H9 (cell line): ENCODE data around the gene PRRX2. TPM values are rescaled to one million over a fixed set of nuclear protein-coding genes. Genes with fewer than 3 reads are reported as not detected.

Source experiments
- DNase-seq: peaks from one replicate; pipeline ENCODE4 v3.0.0-alpha.2; 2017
- H2AFZ ChIP-seq: one replicate; pipeline ENCODE4 v1.6.1; 2013; ENCODE audit warnings: mild to moderate bottlenecking, low read length, control low read depth, moderate library complexity
- H2AK5ac ChIP-seq: 2 replicates; pipeline ENCODE4 v1.6.1; 2013; ENCODE audit warnings: low read length, control low read depth, mixed read lengths; ENCODE audit not compliant: insufficient read length
- H2BK120ac ChIP-seq: one replicate; pipeline ENCODE4 v1.6.1; 2013; ENCODE audit warnings: low read depth, mild to moderate bottlenecking, low read length, control low read depth, inconsistent platforms; ENCODE audit not compliant: poor library complexity, severe bottlenecking
- H2BK12ac ChIP-seq: 2 replicates; pipeline ENCODE4 v1.6.1; 2013; ENCODE audit warnings: low read length, control low read depth, mixed read lengths, low read depth; ENCODE audit not compliant: insufficient read length
- H2BK15ac ChIP-seq: 2 replicates; pipeline ENCODE4 v1.6.1; 2013; ENCODE audit warnings: low read depth, low read length, control low read depth
- H2BK20ac ChIP-seq: one replicate; pipeline ENCODE4 v1.6.1; 2013; ENCODE audit warnings: low read depth, mild to moderate bottlenecking, low read length, control low read depth, inconsistent platforms; ENCODE audit not compliant: poor library complexity, severe bottlenecking
- H2BK5ac ChIP-seq: 2 replicates; pipeline ENCODE4 v1.6.1; 2013; ENCODE audit warnings: low read length, control low read depth, mixed read lengths; ENCODE audit not compliant: insufficient read length
- H3K14ac ChIP-seq: 2 replicates; pipeline ENCODE4 v1.6.1; 2013; ENCODE audit warnings: low read length, control low read depth; ENCODE audit not compliant: insufficient read depth
- H3K18ac ChIP-seq: 2 replicates; pipeline ENCODE4 v1.6.1; 2013; ENCODE audit warnings: low read depth, mild to moderate bottlenecking, mixed read lengths, low read length, control low read depth; ENCODE audit not compliant: insufficient read length
- H3K23ac ChIP-seq: 2 replicates; pipeline ENCODE4 v1.6.1; 2013; ENCODE audit warnings: low read length, control low read depth, mixed read lengths, low read depth; ENCODE audit not compliant: insufficient read length
- H3K23me2 ChIP-seq: 2 replicates; pipeline ENCODE4 v1.6.1; 2013; ENCODE audit warnings: low read depth, mild to moderate bottlenecking, mixed read lengths, low read length, control low read depth; ENCODE audit not compliant: insufficient read length, poor library complexity, severe bottlenecking
- H3K27ac ChIP-seq: 2 replicates; pipeline ENCODE4 v1.5.1; 2013; ENCODE audit warnings: low read length, control low read depth, mixed read lengths, low read depth; ENCODE audit not compliant: insufficient read length
- H3K27me3 ChIP-seq: 2 replicates; pipeline ENCODE4 v1.6.1; 2013; ENCODE audit warnings: low read length, control low read depth, inconsistent platforms; ENCODE audit not compliant: insufficient read depth
- H3K4ac ChIP-seq: 2 replicates; pipeline ENCODE4 v1.6.1; 2013; ENCODE audit warnings: low read depth, mild to moderate bottlenecking, control low read depth, inconsistent platforms, low read length, moderate library complexity
- H3K4me1 ChIP-seq: 2 replicates; pipeline ENCODE4 v1.6.1; 2013; ENCODE audit warnings: low read length, control low read depth, inconsistent platforms; ENCODE audit not compliant: insufficient read depth
- H3K4me2 ChIP-seq: 2 replicates; pipeline ENCODE4 v1.6.1; 2013; ENCODE audit warnings: low read length, control low read depth, mixed read lengths; ENCODE audit not compliant: insufficient read length, insufficient read depth
- H3K56ac ChIP-seq: 2 replicates; pipeline ENCODE4 v1.6.1; 2013; ENCODE audit warnings: low read depth, mild to moderate bottlenecking, mixed read lengths, low read length, control low read depth; ENCODE audit not compliant: insufficient read length
- H3K79me1 ChIP-seq: 2 replicates; pipeline ENCODE4 v1.6.1; 2013; ENCODE audit warnings: low read depth, mild to moderate bottlenecking, moderate library complexity, low read length, control low read depth, inconsistent platforms; ENCODE audit not compliant: insufficient read depth, poor library complexity, severe bottlenecking
- H3K79me2 ChIP-seq: 2 replicates; pipeline ENCODE4 v1.6.1; 2013; ENCODE audit warnings: low read length, control low read depth, inconsistent platforms; ENCODE audit not compliant: insufficient read depth
- H3K9ac ChIP-seq: 2 replicates; pipeline ENCODE4 v1.6.1; 2013; ENCODE audit warnings: low read length, control low read depth, mixed read lengths; ENCODE audit not compliant: insufficient read length; ENCODE audit errors: extremely low read depth
- H3K9me3 ChIP-seq: one replicate; pipeline ENCODE4 v1.6.1; 2013; ENCODE audit warnings: low read depth, low read length, inconsistent platforms; ENCODE audit not compliant: control insufficient read depth
- H3T11ph ChIP-seq: one replicate; pipeline ENCODE4 v1.6.1; 2013; ENCODE audit warnings: mild to moderate bottlenecking, low read length, control low read depth, inconsistent platforms
- H4K20me1 ChIP-seq: one replicate; pipeline ENCODE4 v1.6.1; 2013; ENCODE audit not compliant: control insufficient read depth, insufficient read length, insufficient read depth
- H4K5ac ChIP-seq: 2 replicates; pipeline ENCODE4 v1.6.1; 2013; ENCODE audit warnings: low read depth, mild to moderate bottlenecking, mixed read lengths, low read length, control low read depth; ENCODE audit not compliant: insufficient read length
- H4K8ac ChIP-seq: replicated peaks from 2 replicates; pipeline ENCODE4 v1.6.1; 2013; ENCODE audit warnings: low read length, control low read depth, mixed read lengths, low read depth; ENCODE audit not compliant: insufficient read length
- H4K91ac ChIP-seq: 2 replicates; pipeline ENCODE4 v1.6.1; 2013; ENCODE audit warnings: low read depth, mild to moderate bottlenecking, moderate library complexity, mixed read lengths, low read length, control low read depth; ENCODE audit not compliant: insufficient read length
- H3K27ac Mint-ChIP-seq, 3 experiments: 2 replicates in 2 of 3; 3 replicates in 1 of 3; pipeline ENCODE4 v1.8.0; 2020 to 2021; ENCODE audit warnings: mixed read lengths in 3 of 3, mild to moderate bottlenecking in 1 of 3, moderate library complexity in 1 of 3
- H3K27me3 Mint-ChIP-seq: 2 replicates; pipeline ENCODE4 v1.8.0; 2021; ENCODE audit warnings: low read depth, mild to moderate bottlenecking, moderate library complexity, mixed read lengths
- H3K36me3 Mint-ChIP-seq, 3 experiments: 2 replicates in 2 of 3; 3 replicates in 1 of 3; pipeline ENCODE4 v1.8.0; 2020 to 2021; ENCODE audit warnings: low read depth in 3 of 3, mixed read lengths in 3 of 3; ENCODE audit not compliant: insufficient read depth in 1 of 3
- H3K4me1 Mint-ChIP-seq, 2 experiments: 2 replicates each; pipeline ENCODE4 v1.8.0; 2020; ENCODE audit warnings: mixed read lengths in 2 of 2
- H3K4me3 Mint-ChIP-seq, 2 experiments: 2 replicates in 1 of 2; 3 replicates in 1 of 2; pipeline ENCODE4 v1.8.0; 2020 to 2021; ENCODE audit warnings: mild to moderate bottlenecking in 2 of 2, mixed read lengths in 2 of 2, moderate library complexity in 1 of 2
- H3K9me3 Mint-ChIP-seq, 2 experiments: 2 replicates in 1 of 2; 3 replicates in 1 of 2; pipeline ENCODE4 v1.8.0; 2020; ENCODE audit warnings: mild to moderate bottlenecking in 2 of 2, mixed read lengths in 2 of 2, moderate library complexity in 1 of 2
- WGBS: extraction: QIAGEN DNeasy Blood & Tissue Kit; methylation state at CpG from one replicate; pipeline ENCODE4 v1.1.7; 2013; ENCODE audit warnings: missing lambda C conversion rate, low lambda C conversion rate, mixed read lengths; ENCODE audit not compliant: insufficient read length; ENCODE audit errors: extremely low coverage; 5-methylcytosine and 5-hydroxymethylcytosine counted together
- total RNA-seq: library from RNA; stranded (reverse); gene quantifications from 2 replicates; pipeline ENCODE4 v1.2.1, GENCODE V29; 2021
- TF ChIP-seq, protein P1 (sequence below): fragments of 200-600 bp; sonication (generic); conservative IDR thresholded peaks from 3 replicates; pipeline ENCODE4 v1.8.0; 2021; ENCODE audit warnings: antibody characterized with exemption, mild to moderate bottlenecking

Gene PRRX2
- total RNA-seq, 1 experiment from 2014 or later, result 3.9 TPM

GRCh38 chr9:129750013-129750638 lies 84.7 kb downstream of the PRRX2 start:
- H3K36me3 Mint-ChIP-seq, result no peaks in the 10 kb centered on the region

More at GRCh38 chr9:129750013-129750638, 84.7 kb downstream of the PRRX2 start:
- Mint-ChIP-seq H3K27ac (no peak overlapping the region), H3K27me3 (peaks cover 9% of the 10 kb centered on the region), H3K4me3 (no peak overlapping the region), H3K4me1 (peaks cover 16 to 19% of the 10 kb centered on the region in 2 experiments), H3K9me3 (no peaks in the 10 kb centered on the region)
- Histone ChIP-seq H2BK12ac (no peak overlapping the region), H3K4me2 (no peak overlapping the region), H3K27ac (no peak overlapping the region), H3K4me1 (peaks cover 6% of the 10 kb centered on the region; the same call in 1 of the 2 replicates), H3K23ac (no peak overlapping the region), H3K27me3 (no peaks in the 10 kb centered on the region), H3T11ph (no peak overlapping the region), H4K5ac (no peak overlapping the region), H3K9me3 (no peaks in the 10 kb centered on the region), H4K8ac (no peak overlapping the region), H3K79me2 (no peaks in the 10 kb centered on the region), H4K20me1 (no peaks in the 10 kb centered on the region), H3K79me1 (no peaks in the 10 kb centered on the region), H2BK15ac (no peak overlapping the region), H3K56ac (no peak overlapping the region), H3K18ac (peak overlapping the region; percentile 25), H2BK20ac (no peak overlapping the region), H2AK5ac (no peak overlapping the region), H3K4ac (no peak overlapping the region), H3K14ac (no peak overlapping the region), H2BK5ac (no peak overlapping the region), H2BK120ac (no peak overlapping the region), H4K91ac (no peak overlapping the region), H2AFZ (no peak overlapping the region), H3K9ac (no peak overlapping the region), H3K23me2 (no peaks in the 10 kb centered on the region)
- WGBS, result no CpG with 5 or more reads among the region's 9 CpGs
- no peak for DNase-seq
- TF ChIP-seq, protein P1, sequence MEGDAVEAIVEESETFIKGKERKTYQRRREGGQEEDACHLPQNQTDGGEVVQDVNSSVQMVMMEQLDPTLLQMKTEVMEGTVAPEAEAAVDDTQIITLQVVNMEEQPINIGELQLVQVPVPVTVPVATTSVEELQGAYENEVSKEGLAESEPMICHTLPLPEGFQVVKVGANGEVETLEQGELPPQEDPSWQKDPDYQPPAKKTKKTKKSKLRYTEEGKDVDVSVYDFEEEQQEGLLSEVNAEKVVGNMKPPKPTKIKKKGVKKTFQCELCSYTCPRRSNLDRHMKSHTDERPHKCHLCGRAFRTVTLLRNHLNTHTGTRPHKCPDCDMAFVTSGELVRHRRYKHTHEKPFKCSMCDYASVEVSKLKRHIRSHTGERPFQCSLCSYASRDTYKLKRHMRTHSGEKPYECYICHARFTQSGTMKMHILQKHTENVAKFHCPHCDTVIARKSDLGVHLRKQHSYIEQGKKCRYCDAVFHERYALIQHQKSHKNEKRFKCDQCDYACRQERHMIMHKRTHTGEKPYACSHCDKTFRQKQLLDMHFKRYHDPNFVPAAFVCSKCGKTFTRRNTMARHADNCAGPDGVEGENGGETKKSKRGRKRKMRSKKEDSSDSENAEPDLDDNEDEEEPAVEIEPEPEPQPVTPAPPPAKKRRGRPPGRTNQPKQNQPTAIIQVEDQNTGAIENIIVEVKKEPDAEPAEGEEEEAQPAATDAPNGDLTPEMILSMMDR, result no peak
